Smooth muscle cell (in vitro differentiated cells): ENCODE results near the gene MYO10. TPM values are rescaled to one million over a fixed set of nuclear protein-coding genes. Genes with fewer than 3 reads are reported as not detected.

Experiments
- DNase-seq: peaks from one replicate; lab custom pipeline; 2025; ENCODE audit not compliant: unreplicated experiment; lab: John Stamatoyannopoulos, UW
- H2AFZ ChIP-seq: fragments of 200-600 bp; sonication (generic); 2 replicates; pipeline ENCODE4 v1.6.0; 2016; ENCODE audit warnings: antibody characterized with exemption, low read depth, mild to moderate bottlenecking
- H3F3A ChIP-seq: fragments of 200-600 bp; sonication (generic); 2 replicates; pipeline ENCODE4 v1.6.0; 2017; ENCODE audit warnings: antibody characterized with exemption, low read depth
- H3K27ac ChIP-seq: fragments of 200-600 bp; sonication (generic); 2 replicates; pipeline ENCODE4 v1.5.1; 2016; ENCODE audit warnings: low read depth, mild to moderate bottlenecking
- H3K27me3 ChIP-seq: fragments of 200-600 bp; sonication (generic); 2 replicates; pipeline ENCODE4 v1.6.1; 2016; ENCODE audit warnings: low read depth, mild to moderate bottlenecking
- H3K36me3 ChIP-seq: fragments of 200-600 bp; sonication (generic); 2 replicates; pipeline ENCODE4 v1.5.1; 2016; ENCODE audit warnings: low read depth
- H3K4me1 ChIP-seq: fragments of 200-600 bp; sonication (generic); 2 replicates; pipeline ENCODE4 v1.5.1; 2016; ENCODE audit warnings: low read depth
- H3K4me2 ChIP-seq: fragments of 200-600 bp; sonication (generic); 2 replicates; pipeline ENCODE4 v1.6.0; 2016; ENCODE audit warnings: mild to moderate bottlenecking
- H3K4me3 ChIP-seq: fragments of 200-600 bp; sonication (generic); 2 replicates; pipeline ENCODE4 v1.5.1; 2016; ENCODE audit warnings: mild to moderate bottlenecking
- H3K79me2 ChIP-seq: fragments of 200-600 bp; sonication (generic); 2 replicates; pipeline ENCODE4 v1.6.0; 2016; ENCODE audit warnings: low read depth, mild to moderate bottlenecking
- H3K9ac ChIP-seq: fragments of 200-600 bp; sonication (generic); 2 replicates; pipeline ENCODE4 v1.6.0; 2016; ENCODE audit warnings: low read depth
- H3K9me3 ChIP-seq: fragments of 200-600 bp; sonication (generic); replicated peaks from 2 replicates; pipeline ENCODE4 v1.5.1; 2016; ENCODE audit warnings: low read depth
- H4K20me1 ChIP-seq: fragments of 200-600 bp; sonication (generic); 2 replicates; pipeline ENCODE4 v1.6.0; 2016; ENCODE audit warnings: low read depth
- CTCF ChIP-seq: fragments of 200-600 bp; sonication (generic); IDR thresholded peaks from 2 replicates; pipeline ENCODE4 v1.5.1; 2017; ENCODE audit warnings: borderline replicate concordance, mild to moderate bottlenecking, antibody characterized with exemption; ENCODE audit not compliant: insufficient read depth, poor library complexity, severe bottlenecking
- WGBS: methylation state at CpG from one replicate; pipeline ENCODE4 v1.1.7; 2016; ENCODE audit warnings: low lambda C conversion rate; 5-methylcytosine and 5-hydroxymethylcytosine counted together
- polyA plus RNA-seq: library from polyadenylated mRNA; unstranded; fragments of >200 nt; fragmentation: Nextera tagmentation; extraction: Ambion mirVana; gene quantifications from 2 replicates; pipeline ENCODE4 v1.2.1, GENCODE V29; 2016
- total RNA-seq: library from RNA; depleted of rRNA; stranded (reverse); fragments of >200 nt; gene quantifications from 2 replicates; pipeline ENCODE4 v1.2.3, GENCODE V29; 2014

MYO10 gene
- total and polyA plus RNA-seq, 2 experiments from 2014 or later = 76.4 to 96.8 TPM

GRCh38 chr5:16727755-16728325 lies 208.2 kb downstream of the MYO10 start:
- Histone ChIP-seq H3K36me3 (peaks cover 12% of the 10 kb centered on the region), H4K20me1 (peaks cover 100% of the 10 kb centered on the region), H2AFZ (no peak overlapping the region), H3F3A (peaks cover 7% of the 10 kb centered on the region), H3K27ac (no peak overlapping the region), H3K79me2 (peaks cover 57% of the 10 kb centered on the region), H3K9ac (no peak overlapping the region), H3K27me3 (no peaks in the 10 kb centered on the region), H3K4me1 (peaks cover 13% of the 10 kb centered on the region), H3K9me3 (no peaks in the 10 kb centered on the region), H3K4me3 (no peak overlapping the region), H3K4me2 (no peak overlapping the region)
- 93% methylated on average over 11 of the region's 11 CpGs for WGBS
- no peak for DNase-seq
- TF ChIP-seq CTCF = no peak

GRCh38 chr5:16726538-16726946 lies 209.5 kb downstream of the MYO10 start:
- no peaks in the 10 kb centered on the region for H3K9me3 ChIP-seq
- H3K36me3 ChIP-seq = peaks cover 8% of the 10 kb centered on the region
- H4K20me1 ChIP-seq = peaks cover 100% of the 10 kb centered on the region
- DNase-seq = no peak
- no peak overlapping the region for H3K27ac ChIP-seq
- peaks cover 57% of the 10 kb centered on the region for H3K79me2 ChIP-seq
- H3F3A ChIP-seq = peaks cover 16% of the 10 kb centered on the region
- H3K4me2 ChIP-seq = no peak overlapping the region
- no peak for TF ChIP-seq CTCF
- no peak overlapping the region for H3K9ac ChIP-seq
- no peak overlapping the region for H2AFZ ChIP-seq
- H3K4me3 ChIP-seq = no peak overlapping the region
- no peaks in the 10 kb centered on the region for H3K27me3 ChIP-seq
- 94% methylated on average over 5 of the region's 5 CpGs for WGBS
- H3K4me1 ChIP-seq = peaks cover 26% of the 10 kb centered on the region

- H3K36me3 ChIP-seq = peaks cover 8% of the 10 kb centered on the region
Observed at GRCh38 chr5:16725575-16725974, 210.5 kb downstream of the MYO10 start.

More at GRCh38 chr5:16725575-16725974, 210.5 kb downstream of the MYO10 start:
- no peak overlapping the region for H3K27ac ChIP-seq
- WGBS = 93% methylated on average over 7 of the region's 7 CpGs
- no peak overlapping the region for H2AFZ ChIP-seq
- H3K27me3 ChIP-seq = no peaks in the 10 kb centered on the region
- no peak for DNase-seq
- no peak overlapping the region for H3K4me3 ChIP-seq
- no peak overlapping the region for H3K4me2 ChIP-seq
- H3K4me1 ChIP-seq = peaks cover 35% of the 10 kb centered on the region
- peaks cover 59% of the 10 kb centered on the region for H3K79me2 ChIP-seq
- no peak for TF ChIP-seq CTCF
- H3K9ac ChIP-seq = no peak overlapping the region
- H3K9me3 ChIP-seq = no peaks in the 10 kb centered on the region
- H4K20me1 ChIP-seq = peaks cover 100% of the 10 kb centered on the region
- H3F3A ChIP-seq = peaks cover 21% of the 10 kb centered on the region
